HG02852 (cell line): ENCODE results near the gene TMEM164.
A peak's percentile ranks its signal among the peaks of the same experiment; 100 is the strongest.

Source experiments
- ATAC-seq: cut with Tn5 transposase; IDR thresholded peaks from one replicate; pipeline ENCODE4 v1.9.1; 2021; ENCODE audit warnings: mild to moderate bottlenecking, moderate library complexity; ENCODE audit not compliant: unreplicated experiment

The TMEM164 gene

GRCh38 chrX:110062919-110063318, 60.0 kb downstream of the TMEM164 start:
- no peak for ATAC-seq

GRCh38 chrX:110066488-110067225, 63.7 kb downstream of the TMEM164 start:
- no peak for ATAC-seq

- ATAC-seq: no peak
Observed at GRCh38 chrX:110070970-110071369, 68.1 kb downstream of the TMEM164 start.

- ATAC-seq: no peak
Observed at GRCh38 chrX:110081320-110081719, 78.4 kb downstream of the TMEM164 start.

- no peak for ATAC-seq
Observed at GRCh38 chrX:110081740-110082139, 78.8 kb downstream of the TMEM164 start.

GRCh38 chrX:110082161-110082560, 79.2 kb downstream of the TMEM164 start:
- no peak for ATAC-seq

GRCh38 chrX:110086162-110086915, 83.4 kb downstream of the TMEM164 start:
- no peak for ATAC-seq

GRCh38 chrX:110086916-110087484, 84.1 kb downstream of the TMEM164 start:
- peak; percentile 51 for ATAC-seq

- peak; percentile 20 for ATAC-seq
Observed at GRCh38 chrX:110087485-110088356, 84.8 kb downstream of the TMEM164 start.

- ATAC-seq: no peak
Observed at GRCh38 chrX:110089656-110090403, 86.9 kb downstream of the TMEM164 start.

GRCh38 chrX:110097920-110098319, 95.0 kb downstream of the TMEM164 start:
- ATAC-seq: no peak

- ATAC-seq: no peak
Observed at GRCh38 chrX:110103344-110103743, 100.4 kb downstream of the TMEM164 start.

- no peak for ATAC-seq
Observed at GRCh38 chrX:110104078-110104477, 101.2 kb downstream of the TMEM164 start.

- ATAC-seq: peak; percentile 63
Observed at GRCh38 chrX:110108381-110108821, 105.5 kb downstream of the TMEM164 start.

- no peak for ATAC-seq
Observed at GRCh38 chrX:110114260-110114776, 111.4 kb downstream of the TMEM164 start.

GRCh38 chrX:110116066-110116980, 113.4 kb downstream of the TMEM164 start:
- ATAC-seq: no peak

GRCh38 chrX:110118530-110118929, 115.6 kb downstream of the TMEM164 start:
- no peak for ATAC-seq

- no peak for ATAC-seq
Observed at GRCh38 chrX:110119480-110119879, 116.6 kb downstream of the TMEM164 start.

- no peak for ATAC-seq
Observed at GRCh38 chrX:110120025-110120424, 117.1 kb downstream of the TMEM164 start.
